OCI-LY3 (cell line): ENCODE measurements around the gene LMAN2.
"Not testable (repeated sequence)": the region's sequence is repeated elsewhere in the genome, so short reads cannot be mapped to it uniquely, and the experiment has no call there.

Experiments
- H2AFZ ChIP-seq: fragments of 200-600, 300-600 bp; shearing (Covaris generic); 2 replicates; pipeline ENCODE4 v1.6.0; 2014; ENCODE audit warnings: antibody characterized with exemption, low read depth, low read length
- H3K27ac ChIP-seq: fragments of 200-600, 300-600 bp; sonication (generic); 2 replicates; pipeline ENCODE4 v1.5.1; 2014; ENCODE audit warnings: mild to moderate bottlenecking, low read length, moderate library complexity, mixed read lengths
- H3K27me3 ChIP-seq: fragments of 200-600, 300-600 bp; sonication (generic); 2 replicates; pipeline ENCODE4 v1.6.1; 2014; ENCODE audit warnings: low read depth, low read length, mixed read lengths
- H3K36me3 ChIP-seq: fragments of 200-600, 300-600 bp; sonication (generic); replicated peaks from 2 replicates; pipeline ENCODE3; 2014; ENCODE audit warnings: low read depth, low read length, mixed read lengths
- H3K4me1 ChIP-seq: fragments of 300-600, 200-600 bp; sonication (generic); 2 replicates; pipeline ENCODE4 v1.6.1; 2014; ENCODE audit warnings: low read length, mixed read lengths
- H3K4me2 ChIP-seq: fragments of 200-600, 300-600 bp; sonication (generic); 2 replicates; pipeline ENCODE4 v1.6.1; 2014; ENCODE audit warnings: low read length, mixed read lengths
- H3K4me3 ChIP-seq: fragments of 300-600, 200-600 bp; sonication (generic); 2 replicates; pipeline ENCODE4 v1.5.1; 2014; ENCODE audit warnings: antibody characterized with exemption, mild to moderate bottlenecking, low read length, moderate library complexity
- H3K79me2 ChIP-seq: fragments of 300-600, 200-600 bp; shearing (Covaris generic); 2 replicates; pipeline ENCODE4 v1.6.1; 2014; ENCODE audit warnings: mild to moderate bottlenecking, low read length, mixed read lengths
- H3K9ac ChIP-seq: fragments of 300-600, 200-600 bp; shearing (Covaris generic); 2 replicates; pipeline ENCODE4 v1.6.0; 2014; ENCODE audit warnings: mild to moderate bottlenecking, low read length, moderate library complexity
- H3K9me3 ChIP-seq: fragments of 200-600, 300-600 bp; shearing (Covaris generic); 2 replicates; pipeline ENCODE4 v1.6.1; 2014; ENCODE audit warnings: low read length, mixed read lengths; ENCODE audit not compliant: insufficient read depth
- H4K20me1 ChIP-seq: fragments of 200-600, 300-600 bp; sonication (generic); 2 replicates; pipeline ENCODE4 v1.6.1; 2016; ENCODE audit warnings: low read length, mixed read lengths; ENCODE audit not compliant: insufficient read depth
- CTCF ChIP-seq: fragments of 200-600, 300-600 bp; sonication (generic); IDR thresholded peaks from 2 replicates; pipeline ENCODE4 v1.5.1; 2014; ENCODE audit warnings: antibody characterized with exemption, low read length, low read depth
- EZH2phosphoT487 ChIP-seq: fragments of 200-600 bp; shearing (Covaris generic); IDR thresholded peaks from 2 replicates; pipeline ENCODE4 v1.6.1; 2018; ENCODE audit warnings: antibody characterized with exemption, mixed run types, low read depth

LMAN2 gene

GRCh38 chr5:177362292-177362609, 10.8 kb upstream of the LMAN2 start:
- Histone ChIP-seq H3K9ac (no peak overlapping the region), H3K4me3 (no peak overlapping the region), H2AFZ (no peak overlapping the region), H3K27me3 (no peaks in the 10 kb centered on the region), H3K4me2 (no peak overlapping the region), H3K36me3 (no peaks in the 10 kb centered on the region), H3K4me1 (peaks cover 52% of the 10 kb centered on the region), H3K9me3 (no peaks in the 10 kb centered on the region), H3K27ac (no peak overlapping the region), H4K20me1 (peaks cover 4% of the 10 kb centered on the region; the same call in 1 of the 2 replicates), H3K79me2 (peaks cover 9% of the 10 kb centered on the region; the same call in 1 of the 2 replicates)
- TF ChIP-seq CTCF = no peak
- no peak for TF ChIP-seq EZH2phosphoT487

- Histone ChIP-seq H3K9ac (no peak overlapping the region), H3K36me3 (no peaks in the 10 kb centered on the region), H3K9me3 (no peaks in the 10 kb centered on the region), H3K4me3 (no peak overlapping the region), H3K27me3 (no peaks in the 10 kb centered on the region), H3K79me2 (peaks cover 9% of the 10 kb centered on the region; the same call in 1 of the 2 replicates), H3K4me1 (peaks cover 58% of the 10 kb centered on the region), H2AFZ (no peak overlapping the region), H4K20me1 (peaks cover 4% of the 10 kb centered on the region; the same call in 1 of the 2 replicates), H3K4me2 (no peak overlapping the region), H3K27ac (no peak overlapping the region)
- no peak for TF ChIP-seq EZH2phosphoT487
- no peak for TF ChIP-seq CTCF
These were observed 10.2 kb upstream of the LMAN2 start for GRCh38 chr5:177361418-177362291.

- not testable (repeated sequence) for H4K20me1 ChIP-seq, H3K9me3 ChIP-seq, H3K36me3 ChIP-seq, H2AFZ ChIP-seq, H3K27ac ChIP-seq, H3K27me3 ChIP-seq, H3K9ac ChIP-seq, H3K4me2 ChIP-seq, H3K79me2 ChIP-seq, H3K4me3 ChIP-seq
- peaks cover 59% of the 10 kb centered on the region for H3K4me1 ChIP-seq
These were observed 9.3 kb upstream of the LMAN2 start for GRCh38 chr5:177360740-177361139.

GRCh38 chr5:177359860-177360259, 8.4 kb upstream of the LMAN2 start:
- Histone ChIP-seq H3K4me3 (no peak overlapping the region), H2AFZ (no peak overlapping the region), H3K9ac (no peak overlapping the region), H3K27ac (no peak overlapping the region), H3K27me3 (no peaks in the 10 kb centered on the region), H4K20me1 (peaks cover 2% of the 10 kb centered on the region; the same call in 1 of the 2 replicates), H3K4me2 (no peak overlapping the region), H3K79me2 (peaks cover 9% of the 10 kb centered on the region; the same call in 1 of the 2 replicates), H3K9me3 (no peaks in the 10 kb centered on the region), H3K4me1 (peaks cover 50% of the 10 kb centered on the region), H3K36me3 (no peaks in the 10 kb centered on the region)
- TF ChIP-seq CTCF (no peak), EZH2phosphoT487 (no peak)
